Loucy (cell line): Measurements from ENCODE around the gene EGFL7.

Source experiments
- H2AFZ ChIP-seq: fragments of 200-600 bp; sonication (generic); 2 replicates; pipeline ENCODE4 v1.6.0; 2016; ENCODE audit warnings: antibody characterized with exemption, mild to moderate bottlenecking, low read length, moderate library complexity
- H3F3A ChIP-seq: fragments of 200-600 bp; 2 replicates; pipeline ENCODE4 v1.6.0; 2016; ENCODE audit warnings: antibody characterized with exemption, low read depth, mild to moderate bottlenecking
- H3K27me3 ChIP-seq: fragments of 200-600 bp; sonication (generic); 2 replicates; pipeline ENCODE4 v1.6.1; 2014; ENCODE audit warnings: low read length, mild to moderate bottlenecking; ENCODE audit not compliant: insufficient read depth, poor library complexity, severe bottlenecking
- H3K36me3 ChIP-seq: fragments of 200-600 bp; sonication (generic); 2 replicates; pipeline ENCODE4 v1.6.1; 2016; ENCODE audit warnings: low read length; ENCODE audit not compliant: insufficient read depth
- H3K4me1 ChIP-seq: fragments of 200-600 bp; sonication (generic); 2 replicates; pipeline ENCODE4 v1.5.1; 2014; ENCODE audit warnings: low read length, mild to moderate bottlenecking; ENCODE audit not compliant: insufficient read depth, poor library complexity, severe bottlenecking
- H3K4me2 ChIP-seq: fragments of 200-600 bp; sonication (generic); 2 replicates; pipeline ENCODE4 v1.6.0; 2014; ENCODE audit warnings: antibody characterized with exemption, low read length, low read depth, mild to moderate bottlenecking; ENCODE audit not compliant: poor library complexity, severe bottlenecking
- H3K4me3 ChIP-seq: fragments of 200-600 bp; sonication (generic); 2 replicates; pipeline ENCODE4 v1.5.1; 2014; ENCODE audit warnings: low read length, mild to moderate bottlenecking, mixed read lengths; ENCODE audit not compliant: poor library complexity, severe bottlenecking
- H3K79me2 ChIP-seq: fragments of 200-600 bp; sonication (generic); 2 replicates; pipeline ENCODE4 v1.6.1; 2014; ENCODE audit warnings: low read length; ENCODE audit not compliant: insufficient read depth
- H3K9ac ChIP-seq: fragments of 200-600 bp; sonication (generic); 2 replicates; pipeline ENCODE4 v1.6.0; 2014; ENCODE audit warnings: mild to moderate bottlenecking, low read depth, low read length, moderate library complexity; ENCODE audit not compliant: poor library complexity, severe bottlenecking
- H3K9me2 ChIP-seq: fragments of 200-600 bp; sonication (generic); replicated peaks from 2 replicates; pipeline ENCODE4 v1.6.1; 2016; ENCODE audit warnings: low read depth, low read length, mixed read lengths
- H3K9me3 ChIP-seq: fragments of 200-600 bp; sonication (generic); 2 replicates; pipeline ENCODE4 v1.6.1; 2014; ENCODE audit warnings: mild to moderate bottlenecking, antibody characterized with exemption, low read length, low read depth; ENCODE audit not compliant: insufficient read depth
- H4K20me1 ChIP-seq: fragments of 200-600 bp; sonication (generic); 2 replicates; pipeline ENCODE4 v1.6.0; 2014; ENCODE audit warnings: antibody characterized with exemption, low read length, mild to moderate bottlenecking; ENCODE audit not compliant: insufficient read depth, poor library complexity, severe bottlenecking
- CTCF ChIP-seq: fragments of 200-600 bp; sonication (generic); conservative IDR thresholded peaks from 2 replicates; pipeline ENCODE4 v1.5.1; 2014; ENCODE audit warnings: mild to moderate bottlenecking, antibody characterized with exemption, low read length
- EZH2phosphoT487 ChIP-seq: fragments of 200-600 bp; IDR thresholded peaks from 2 replicates; pipeline ENCODE4 v1.6.1; 2018; ENCODE audit warnings: antibody characterized with exemption, mild to moderate bottlenecking, moderate library complexity, borderline replicate concordance

Gene EGFL7

GRCh38 chr9:136651860-136652259, 10.9 kb upstream of the EGFL7 start:
- Histone ChIP-seq H3K9ac (no peak overlapping the region), H2AFZ (no peak overlapping the region), H3K36me3 (no peaks in the 10 kb centered on the region), H3F3A (no peaks in the 10 kb centered on the region), H4K20me1 (no peaks in the 10 kb centered on the region), H3K4me2 (no peak overlapping the region), H3K4me1 (peaks cover 17% of the 10 kb centered on the region), H3K79me2 (no peaks in the 10 kb centered on the region), H3K27me3 (no peaks in the 10 kb centered on the region), H3K9me2 (no peaks in the 10 kb centered on the region), H3K9me3 (no peaks in the 10 kb centered on the region), H3K4me3 (no peak overlapping the region)
- TF ChIP-seq CTCF (no peak), EZH2phosphoT487 (no peak)

- H3K36me3 ChIP-seq = no peaks in the 10 kb centered on the region
- H3K9me2 ChIP-seq = no peaks in the 10 kb centered on the region
- H3K27me3 ChIP-seq = no peaks in the 10 kb centered on the region
- H3K9ac ChIP-seq = no peak overlapping the region
- no peaks in the 10 kb centered on the region for H3K79me2 ChIP-seq
- H3K4me2 ChIP-seq = no peak overlapping the region
- no peaks in the 10 kb centered on the region for H3K9me3 ChIP-seq
- no peaks in the 10 kb centered on the region for H3F3A ChIP-seq
- no peaks in the 10 kb centered on the region for H4K20me1 ChIP-seq
- H3K4me1 ChIP-seq = peaks cover 21% of the 10 kb centered on the region
- H2AFZ ChIP-seq = no peak overlapping the region
- TF ChIP-seq EZH2phosphoT487 (no peak), CTCF (no peak)
- H3K4me3 ChIP-seq = no peak overlapping the region
Measured at GRCh38 chr9:136653323-136654079, 9.2 kb upstream of the EGFL7 start.

GRCh38 chr9:136654820-136655535, 7.7 kb upstream of the EGFL7 start:
- no peak overlapping the region for H2AFZ ChIP-seq
- no peaks in the 10 kb centered on the region for H3K79me2 ChIP-seq
- no peaks in the 10 kb centered on the region for H3F3A ChIP-seq
- H3K4me2 ChIP-seq = peak overlapping the region; percentile 65
- no peaks in the 10 kb centered on the region for H4K20me1 ChIP-seq
- H3K36me3 ChIP-seq = no peaks in the 10 kb centered on the region
- H3K27me3 ChIP-seq = no peaks in the 10 kb centered on the region
- TF ChIP-seq CTCF (no peak), EZH2phosphoT487 (no peak)
- no peaks in the 10 kb centered on the region for H3K9me2 ChIP-seq
- H3K4me1 ChIP-seq = peaks cover 29% of the 10 kb centered on the region
- H3K4me3 ChIP-seq = peak overlapping the region; percentile 42
- H3K9ac ChIP-seq = no peak overlapping the region
- H3K9me3 ChIP-seq = no peaks in the 10 kb centered on the region
